PC-9 (cell line): ENCODE data around the gene SEMA6A.

Experiments
- CTCF ChIP-seq: fragments of 200-600 bp; sonication (generic); conservative IDR thresholded peaks from 2 replicates; pipeline ENCODE4 v1.6.1; 2017; ENCODE audit warnings: mixed run types, antibody characterized with exemption, mild to moderate bottlenecking, moderate library complexity
- EZH2 ChIP-seq: fragments of 200-600 bp; sonication (generic); IDR thresholded peaks from 2 replicates; pipeline ENCODE4 v1.8.0; 2017; ENCODE audit warnings: antibody characterized with exemption, low read depth

DNA sequence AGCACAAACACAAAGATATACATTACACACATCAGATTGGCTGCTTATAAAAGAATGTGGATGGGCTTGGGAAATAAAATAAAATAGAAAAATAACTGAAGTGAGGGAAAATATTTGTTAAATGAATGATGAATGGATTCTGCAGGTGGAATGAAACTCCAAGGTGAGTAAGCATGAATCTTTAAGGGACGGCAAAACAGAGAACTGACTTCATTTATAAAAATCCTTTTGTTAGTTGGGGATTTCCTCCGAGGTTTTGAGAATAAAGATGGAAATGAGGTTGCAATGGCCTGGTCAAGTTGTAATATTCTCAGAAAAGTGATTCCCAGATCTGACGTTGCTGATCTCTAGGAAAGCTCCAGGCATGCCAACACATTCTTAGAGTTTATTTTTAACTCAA lies 20.9 kb upstream of the SEMA6A start:
- TF ChIP-seq CTCF (no peak), EZH2 (no peak)
